Measurements from ENCODE around the gene SPON1. TPM values are rescaled to one million over a fixed set of nuclear protein-coding genes. Genes with fewer than 3 reads are reported as not detected.

SPON1 gene
- total RNA-seq (2022), result 41.4 and 46.9 TPM in 2 replicates
- Bru-seq, nascent RNA, result percentile 62 among the genes with signal in this experiment
- percentile 55 among the genes with signal in this experiment for BruChase-seq, experiment 1, labeled RNA remaining after a 2-hour chase
- percentile 59 among the genes with signal in this experiment for BruChase-seq, experiment 2, labeled RNA remaining after a 6-hour chase
- long read RNA-seq, full-length matches to known transcripts, result 54 of 90 reads
- long read RNA-seq, partial matches to known transcripts, result 19 of 90 reads
- long read RNA-seq, other reads (novel, unspliced or antisense), result 17 of 90 reads

GRCh38 chr11:13962562-13963168 lies at the start of gene SPON1:
TSS of gene SPON1 (plus strand) at chr11:13962723. CDS start at chr11:13962905, 182 bp downstream.
- ChIA-PET POLR2A (interaction anchor here (0.7 kb wide), 1 partner anchor 10 kb away, joined by 3 read pairs; no protein-coding TSS in a partner anchor), CTCF (interaction anchor here (0.8 to 2.0 kb wide), 5 partner anchors 31 to 296 kb away, joined by 3 to 12 read pairs (median 4); no protein-coding TSS in a partner anchor)
- TF ChIP-seq CTCF (IDR thresholded peaks at IDR 0.05; ENCODE audit: insufficient read depth in 1 of 2, low read depth in 1 of 2, low read length in 1 of 2, severe bottlenecking in 1 of 2, unreplicated experiment in 1 of 2), result no peak
- Mint-ChIP-seq H3K27ac (ENCODE audit: unreplicated experiment) (peak within 1 kb of the TSS; percentile 76), H3K4me1 (ENCODE audit: low read depth, unreplicated experiment) (peaks cover 22% of the 10 kb centered on the region), H3K4me3 (ENCODE audit: unreplicated experiment) (peak within 1 kb of the TSS; percentile 75), H3K36me3 (ENCODE audit: insufficient read depth, unreplicated experiment) (no peaks in the 10 kb centered on the region), H3K27me3 (ENCODE audit: insufficient read depth, unreplicated experiment) (peaks cover 5% of the 10 kb centered on the region), H3K9me3 (ENCODE audit: unreplicated experiment) (no peaks in the 10 kb centered on the region)
- no peaks in the 10 kb centered on the region; the same call in 1 of the 2 replicates for H3K36me3 ChIP-seq (ENCODE audit: control insufficient read depth, insufficient read depth, low read length)
- H3K4me1 ChIP-seq, result peaks cover 35% of the 10 kb centered on the region
- no TSS peak for BruUV-seq (replicated peaks)
- H3K27me3 ChIP-seq (replicated peaks; ENCODE audit: control insufficient read depth, insufficient read depth, low read length), result no peaks in the 10 kb centered on the region
- peak; percentile 70 to 76 for DNase-seq
- peak within 1 kb of the TSS; percentile 94 for H3K4me3 ChIP-seq (ENCODE audit: low read depth, low read length)
- H3K9me3 ChIP-seq, result no peaks in the 10 kb centered on the region
- intact Hi-C loops (cut with micrococcal nuclease; ENCODE audit: unreplicated experiment), result no loop called here

- peaks cover 14% of the 10 kb centered on the region for H3K9me3 Mint-ChIP-seq (ENCODE audit: unreplicated experiment)
- TF ChIP-seq CTCF (IDR thresholded peaks at IDR 0.05; ENCODE audit: insufficient read depth in 1 of 2, low read depth in 1 of 2, low read length in 1 of 2, severe bottlenecking in 1 of 2, unreplicated experiment in 1 of 2), result no peak
- no TSS peak for BruUV-seq (replicated peaks)
- no peak for DNase-seq
- H3K4me1 Mint-ChIP-seq (ENCODE audit: low read depth, unreplicated experiment), result peaks cover 8% of the 10 kb centered on the region
- H3K27me3 Mint-ChIP-seq (ENCODE audit: insufficient read depth, unreplicated experiment), result peaks cover 11% of the 10 kb centered on the region
- no peaks in the 10 kb centered on the region for H3K36me3 ChIP-seq (ENCODE audit: control insufficient read depth, insufficient read depth, low read length)
- H3K36me3 Mint-ChIP-seq (ENCODE audit: insufficient read depth, unreplicated experiment), result no peaks in the 10 kb centered on the region
- no peak overlapping the region for H3K4me3 ChIP-seq (ENCODE audit: low read depth, low read length)
- intact Hi-C loops (cut with micrococcal nuclease; ENCODE audit: unreplicated experiment), result no loop called here
- H3K27me3 ChIP-seq (replicated peaks; ENCODE audit: control insufficient read depth, insufficient read depth, low read length), result no peaks in the 10 kb centered on the region; the same call in 1 of the 2 replicates
- no peak overlapping the region for H3K4me3 Mint-ChIP-seq (ENCODE audit: unreplicated experiment)
- no peaks in the 10 kb centered on the region for H3K4me1 ChIP-seq
- H3K27ac Mint-ChIP-seq (ENCODE audit: unreplicated experiment), result no peak overlapping the region
- POLR2A ChIA-PET, result no interaction called here
- CTCF ChIA-PET, result no interaction called here
- no peaks in the 10 kb centered on the region for H3K9me3 ChIP-seq
Observed at GRCh38 chr11:13917264-13917663, 45.3 kb upstream of the SPON1 start.

- no peak for DNase-seq
- intact Hi-C loops (cut with micrococcal nuclease; ENCODE audit: unreplicated experiment), result no loop called here
Observed at GRCh38 chr11:13917904-13918303, 44.6 kb upstream of the SPON1 start.

More at GRCh38 chr11:13917904-13918303, 44.6 kb upstream of the SPON1 start:
- Histone ChIP-seq H3K27me3 (replicated peaks; ENCODE audit: control insufficient read depth, insufficient read depth, low read length) (no peaks in the 10 kb centered on the region; the same call in 1 of the 2 replicates), H3K4me1 (no peaks in the 10 kb centered on the region), H3K4me3 (ENCODE audit: low read depth, low read length) (no peak overlapping the region), H3K36me3 (ENCODE audit: control insufficient read depth, insufficient read depth, low read length) (no peaks in the 10 kb centered on the region), H3K9me3 (no peaks in the 10 kb centered on the region)
- ChIA-PET POLR2A (no interaction called here), CTCF (no interaction called here)
- Mint-ChIP-seq H3K27me3 (ENCODE audit: insufficient read depth, unreplicated experiment) (peaks cover 11% of the 10 kb centered on the region), H3K36me3 (ENCODE audit: insufficient read depth, unreplicated experiment) (no peaks in the 10 kb centered on the region), H3K27ac (ENCODE audit: unreplicated experiment) (no peak overlapping the region), H3K9me3 (ENCODE audit: unreplicated experiment) (peaks cover 14% of the 10 kb centered on the region), H3K4me3 (ENCODE audit: unreplicated experiment) (no peak overlapping the region), H3K4me1 (ENCODE audit: low read depth, unreplicated experiment) (peaks cover 8% of the 10 kb centered on the region)
- BruUV-seq (replicated peaks), result no TSS peak
- TF ChIP-seq CTCF (IDR thresholded peaks at IDR 0.05; ENCODE audit: insufficient read depth in 1 of 2, low read depth in 1 of 2, low read length in 1 of 2, severe bottlenecking in 1 of 2, unreplicated experiment in 1 of 2), result no peak
